Stimulated activated CD8-positive, alpha-beta memory T cell treated with anti-CD3 and anti-CD28 coated beads, Interleukin-4, amount 100 ng/mL, for 24 hours (primary cell): Measurements from ENCODE around the gene MEIG1.
"Not testable (repeated sequence)": the region's sequence is repeated elsewhere in the genome, so short reads cannot be mapped to it uniquely, and the experiment has no call there.

ENCODE experiments used
- DNase-seq: peaks from one replicate; pipeline ENCODE4 v3.0.0-alpha.2; 2020; ENCODE audit warnings: low read depth

Gene MEIG1, protein sequence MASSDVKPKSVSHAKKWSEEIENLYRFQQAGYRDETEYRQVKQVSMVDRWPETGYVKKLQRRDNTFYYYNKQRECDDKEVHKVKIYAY

DNA sequence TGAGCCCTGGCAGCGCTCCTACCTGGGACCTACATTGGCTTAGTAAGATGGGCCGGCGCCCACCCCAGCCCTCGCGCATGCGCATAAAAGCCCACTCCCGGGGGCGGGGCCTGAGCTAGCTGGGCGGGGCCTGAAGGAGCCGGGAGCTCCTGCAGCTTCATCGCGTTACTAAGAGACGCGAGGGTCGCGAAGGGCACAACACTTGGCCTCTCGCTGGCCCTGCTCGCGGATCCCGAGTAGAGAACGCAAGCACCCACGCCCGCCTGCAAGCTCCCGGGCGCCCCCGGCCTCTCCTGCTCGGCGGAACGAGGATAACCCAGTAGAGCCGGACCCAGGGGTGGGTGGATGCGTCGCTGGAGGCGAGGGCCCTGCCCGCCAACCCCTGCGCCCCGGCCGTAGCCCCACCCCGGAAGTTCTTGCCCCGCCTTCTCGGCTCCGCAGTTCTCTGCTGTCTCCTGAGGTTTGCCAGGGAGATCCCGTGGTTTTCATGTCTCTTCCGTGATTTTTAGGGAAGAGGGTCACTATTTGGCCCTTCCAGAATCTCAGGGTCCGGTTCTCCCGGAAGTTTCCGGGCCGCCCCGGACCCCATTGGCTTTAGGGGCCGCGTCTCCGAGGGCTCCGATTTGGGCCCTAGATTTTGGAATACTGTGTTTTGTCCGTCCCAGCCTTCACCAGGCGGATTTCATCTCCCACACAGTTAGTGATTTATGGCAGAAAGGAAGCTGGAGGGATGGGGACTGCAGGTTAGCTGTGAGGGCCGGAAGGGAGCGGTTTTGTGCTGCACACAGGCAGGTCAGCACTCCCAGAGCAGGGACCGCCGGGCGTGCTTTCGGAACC lies at the start of gene MEIG1:
Gene MEIG1, plus strand, starts transcription at position 168 of the 837 bp plus-strand sequence. CDS start 7,081 bp downstream, outside the sequence.
- DNase-seq = peak; percentile 90

DNA sequence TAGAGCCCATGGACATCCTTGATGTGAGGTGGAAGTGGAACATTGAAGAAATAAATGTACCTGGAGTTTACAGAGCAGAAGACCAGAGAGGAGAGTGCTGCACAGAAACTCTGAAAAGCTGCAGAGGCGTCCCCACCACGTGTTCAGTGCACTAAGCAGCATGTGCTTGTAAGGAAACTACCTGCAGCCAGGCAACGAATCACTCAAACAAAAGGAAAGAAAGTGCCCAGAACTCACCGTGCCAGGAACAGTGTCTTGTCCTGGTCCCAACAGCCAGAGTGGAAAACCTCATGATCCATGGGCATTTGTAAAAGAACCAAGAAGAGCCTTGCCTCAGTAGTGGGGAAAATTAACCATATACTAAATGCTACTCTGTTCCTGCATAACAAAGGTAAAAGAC lies 48.2 kb upstream of the MEIG1 start:
- no peak for DNase-seq

DNA sequence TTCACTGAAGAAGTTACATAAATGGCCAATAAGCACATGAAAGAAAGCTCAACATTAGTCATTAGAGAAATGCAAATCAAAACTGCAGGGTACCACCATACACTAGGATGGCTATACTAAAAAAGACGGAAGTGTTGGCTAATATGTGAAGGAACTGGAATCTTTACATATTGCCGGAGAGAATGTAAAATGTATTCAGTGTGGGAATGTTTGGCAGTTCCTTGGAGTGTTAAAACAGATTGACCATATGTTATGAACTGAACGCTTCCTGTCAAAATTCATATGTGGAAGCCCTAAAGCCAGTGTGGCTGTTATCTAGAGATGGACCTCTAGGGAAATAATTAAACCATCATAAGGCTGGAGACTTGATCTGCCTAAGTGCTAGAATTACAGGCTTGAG lies 47.4 kb upstream of the MEIG1 start:
- DNase-seq = no peak

DNA sequence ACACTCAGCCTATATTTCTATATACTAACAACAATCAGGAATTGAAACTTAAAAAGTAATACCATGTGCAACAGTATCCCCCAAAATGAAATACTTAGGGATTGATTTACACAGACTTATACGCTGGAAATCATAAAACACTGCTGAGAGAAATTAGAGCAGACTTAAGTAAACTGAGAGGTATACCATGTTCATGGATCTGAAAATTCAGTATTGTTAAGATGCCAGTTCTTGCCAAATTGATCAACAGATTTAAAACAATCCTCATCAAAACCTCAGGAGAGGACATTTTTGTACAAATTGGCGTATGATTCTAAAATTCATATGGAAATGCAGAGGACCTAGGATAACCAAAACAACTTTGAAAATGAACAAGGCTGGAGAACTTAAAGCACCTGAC lies 42.6 kb upstream of the MEIG1 start:
- no peak for DNase-seq

DNA sequence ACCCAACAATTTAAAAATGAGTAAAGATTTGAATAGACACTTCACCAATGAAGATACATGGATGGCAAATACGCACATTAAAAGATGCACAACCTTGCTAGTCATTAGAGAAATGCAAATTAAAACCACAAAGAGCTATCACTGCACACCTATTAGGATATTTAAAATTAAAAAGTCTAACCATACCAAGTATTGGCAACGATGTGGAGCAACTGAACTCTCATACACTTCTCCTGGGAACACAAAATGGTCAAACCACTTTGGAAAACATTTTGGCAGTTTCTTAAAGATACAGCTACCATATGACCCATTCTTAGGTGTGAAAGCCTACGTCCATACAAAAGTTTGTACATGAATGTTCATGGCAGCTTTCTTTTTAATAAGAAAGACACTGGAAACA lies 41.4 kb upstream of the MEIG1 start:
- no peak for DNase-seq

DNA sequence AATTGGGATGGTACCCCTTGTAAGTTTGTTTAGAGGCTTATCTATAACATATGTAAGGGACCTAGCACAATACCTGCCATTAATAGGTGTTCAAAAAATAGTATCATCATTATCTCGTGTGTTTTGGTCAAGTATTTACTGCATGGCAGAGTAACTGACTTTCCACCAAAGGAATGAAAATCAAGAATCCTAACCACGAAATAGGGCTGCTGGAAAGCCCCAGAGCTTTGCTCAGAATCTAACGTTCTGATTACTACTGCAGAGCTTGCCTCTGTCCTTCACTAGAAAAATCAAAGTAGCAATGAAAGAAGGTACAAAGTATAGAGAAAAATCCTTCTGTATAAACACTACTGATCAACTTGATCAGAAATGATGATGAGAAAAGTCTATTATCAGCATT lies 40.2 kb upstream of the MEIG1 start:
- no peak for DNase-seq

DNA sequence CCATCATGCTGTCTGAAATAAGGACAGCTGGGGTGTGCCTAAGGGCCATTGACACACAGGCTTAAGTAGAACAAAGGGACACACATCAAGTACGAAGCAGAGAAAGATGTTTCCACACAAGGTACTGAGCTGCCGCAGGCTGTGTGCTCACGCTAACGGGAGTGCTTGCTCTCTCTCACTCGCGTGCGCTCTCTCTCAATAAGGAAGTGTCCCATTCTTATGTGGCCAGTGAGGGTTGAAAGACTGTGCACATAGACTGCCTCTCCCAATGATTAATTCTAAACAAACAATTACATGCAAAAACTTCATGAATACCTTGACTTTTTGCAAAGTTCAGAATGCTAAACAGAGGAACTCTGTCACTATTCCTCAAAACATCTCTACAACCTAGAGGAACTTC lies 35.2 kb upstream of the MEIG1 start:
- DNase-seq = no peak

DNA sequence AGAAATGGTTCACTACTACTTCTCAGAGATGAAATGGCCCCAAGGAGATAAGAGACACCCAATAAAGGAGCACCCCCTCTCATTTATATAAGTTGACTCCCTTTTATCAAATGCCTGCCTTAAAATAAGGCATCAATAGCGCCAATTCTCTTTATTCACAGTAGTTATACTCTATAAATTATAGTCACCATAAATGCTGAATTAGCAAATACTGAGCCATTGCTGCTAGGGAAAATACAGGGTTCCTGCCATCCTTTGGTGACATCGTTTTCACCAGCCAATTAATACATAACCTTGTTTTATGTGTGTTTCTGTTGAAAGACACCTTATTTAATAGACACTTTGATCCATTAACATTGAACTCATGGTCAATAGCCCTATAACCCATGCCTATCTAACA lies 33.9 kb upstream of the MEIG1 start:
- no peak for DNase-seq

DNA sequence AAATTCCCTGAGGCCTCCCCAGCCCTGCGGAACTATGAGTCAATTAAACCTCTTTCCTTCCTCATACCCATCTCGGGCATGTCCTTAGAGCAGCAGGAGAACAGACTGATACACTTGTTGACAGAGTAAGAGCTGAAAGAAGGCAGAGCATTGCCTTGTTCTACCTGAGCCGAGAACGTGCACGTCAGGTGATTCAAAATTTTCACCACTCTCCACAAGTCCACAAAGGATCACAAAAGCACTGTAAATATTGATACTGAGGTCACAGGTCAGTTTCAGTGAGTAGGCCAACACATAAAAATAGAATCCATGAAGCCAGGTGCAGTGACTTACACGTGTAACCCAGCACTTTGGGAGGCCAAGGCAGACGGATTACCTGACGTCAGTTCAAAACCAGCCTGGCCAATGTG lies 33.1 kb upstream of the MEIG1 start:
- DNase-seq = no peak

DNA sequence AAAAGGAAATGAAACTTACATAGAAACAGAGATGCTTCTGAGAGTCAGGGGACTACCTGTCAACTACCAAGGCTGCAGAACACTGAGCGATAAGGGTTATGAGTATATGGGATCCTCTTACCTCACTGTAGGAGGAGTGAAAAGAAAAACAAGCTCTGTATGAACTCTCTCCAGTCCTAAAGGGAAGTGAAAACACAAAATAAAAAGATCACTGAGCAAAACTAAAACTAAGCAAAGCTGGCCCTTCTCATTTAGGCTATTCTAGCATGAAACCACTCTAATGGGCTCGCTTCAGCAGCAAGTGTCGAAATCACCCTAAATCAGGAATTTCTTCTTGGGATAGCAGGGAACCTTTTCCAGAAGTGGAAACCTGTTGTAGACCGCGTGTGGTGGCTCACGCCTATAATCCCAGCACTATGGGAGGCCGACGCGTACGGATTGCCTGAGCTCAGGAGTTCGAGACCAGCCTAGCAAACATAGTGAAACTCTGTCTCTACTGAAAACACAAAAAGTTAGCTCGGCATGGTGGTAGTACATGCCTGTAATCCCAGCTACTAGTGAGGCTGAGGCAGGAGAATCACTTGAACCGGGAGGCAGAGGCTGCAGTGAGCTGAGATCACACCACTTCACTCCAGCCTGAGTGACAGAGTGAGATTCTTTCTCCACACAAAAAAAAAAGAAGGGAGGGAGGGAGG lies 32.3 kb upstream of the MEIG1 start:
- no peak for DNase-seq

DNA sequence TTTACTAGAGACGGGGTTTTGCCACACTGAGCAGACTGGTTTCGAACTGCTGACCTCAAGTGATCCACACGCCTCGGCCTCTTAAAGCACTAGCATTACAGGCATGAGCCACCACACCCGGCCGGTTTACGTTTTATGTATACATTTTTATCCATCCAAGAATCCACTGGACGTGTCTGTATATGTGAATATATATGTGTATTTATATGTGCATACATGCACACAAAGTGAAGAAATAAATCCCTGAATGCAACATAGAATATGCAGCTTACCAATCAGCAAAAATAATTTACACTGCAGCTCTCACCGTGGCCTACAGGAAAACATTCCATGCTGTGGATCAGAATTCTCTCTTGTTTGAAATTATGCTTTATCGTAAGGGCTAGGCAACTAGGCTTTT lies 28.6 kb upstream of the MEIG1 start:
- no peak for DNase-seq

DNA sequence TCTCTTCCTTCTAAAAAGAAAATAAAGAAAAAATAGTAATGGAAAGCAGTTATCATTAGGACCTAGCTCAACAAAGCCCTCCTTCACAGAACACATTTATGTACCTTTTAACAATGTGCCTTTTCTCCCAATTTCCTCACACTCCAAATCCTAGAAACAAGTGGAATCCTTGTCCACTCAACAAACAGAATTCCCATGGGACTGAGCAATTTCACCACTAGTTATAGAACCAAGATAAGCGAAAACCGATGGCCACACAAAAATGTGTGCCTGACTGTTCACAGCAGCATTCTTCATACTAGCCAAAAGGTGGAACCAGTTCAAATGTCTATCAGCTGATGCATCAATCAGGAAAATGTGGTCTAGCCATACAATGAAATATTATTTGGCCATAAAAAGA lies 22.6 kb upstream of the MEIG1 start:
- DNase-seq = no peak

DNA sequence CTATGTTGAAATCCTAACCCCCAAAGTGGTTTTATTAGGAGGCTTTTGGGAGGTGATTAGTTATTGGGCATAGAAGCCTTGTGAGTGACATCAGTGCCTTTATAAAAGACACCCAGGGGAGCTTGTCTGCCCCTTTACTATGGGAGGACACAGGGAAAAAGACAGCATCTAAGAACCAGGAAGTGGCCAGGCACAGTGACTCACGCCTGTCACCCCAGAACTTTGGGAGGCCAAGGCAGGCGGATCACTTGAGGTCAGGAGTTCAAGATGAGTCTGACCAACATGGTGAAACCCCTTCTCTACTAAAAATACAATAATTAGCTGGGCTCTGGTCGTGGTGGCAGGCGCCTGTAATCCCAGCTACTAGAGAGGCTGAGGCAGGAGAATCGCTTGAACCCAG lies 20.2 kb upstream of the MEIG1 start:
- DNase-seq = not testable (repeated sequence)

DNA sequence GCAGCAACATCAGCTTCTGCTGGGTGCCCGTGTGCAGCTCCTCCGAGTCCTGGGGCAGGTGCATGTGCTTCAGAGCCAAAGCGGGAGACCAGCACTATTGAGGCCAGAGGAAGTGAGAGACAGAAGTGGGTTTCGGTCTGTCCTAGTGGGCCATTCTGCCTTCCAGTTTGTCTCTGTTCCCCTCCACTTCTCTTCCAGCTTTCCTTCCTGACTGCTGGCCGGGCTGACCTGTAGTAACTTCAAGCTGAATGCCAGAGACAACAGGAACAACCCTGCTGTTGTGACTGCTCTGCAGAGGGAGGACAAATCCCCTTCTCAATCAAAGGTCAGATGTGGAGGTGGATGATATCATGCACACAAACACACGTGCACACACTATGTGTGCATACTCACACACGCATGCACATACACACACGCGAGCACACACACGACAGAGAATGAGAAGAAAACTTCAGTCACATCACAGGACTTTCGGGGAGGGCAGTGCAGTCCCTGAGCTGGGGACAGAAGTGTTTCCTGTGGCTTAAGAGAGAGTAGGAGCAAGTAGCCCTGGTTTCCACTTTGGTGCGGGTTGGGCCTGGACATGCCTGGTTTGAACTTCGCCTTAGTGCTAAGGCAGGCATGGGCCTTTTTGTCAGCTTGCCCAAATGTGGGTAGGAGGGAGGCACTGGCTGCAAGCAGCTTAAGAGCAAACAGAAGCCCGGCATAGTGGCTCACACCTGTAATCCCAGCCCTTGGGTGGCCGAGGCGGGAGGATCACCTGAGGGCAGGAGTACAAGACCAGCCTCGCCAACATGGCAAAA lies 16.8 kb upstream of the MEIG1 start:
- not testable (repeated sequence) for DNase-seq

DNA sequence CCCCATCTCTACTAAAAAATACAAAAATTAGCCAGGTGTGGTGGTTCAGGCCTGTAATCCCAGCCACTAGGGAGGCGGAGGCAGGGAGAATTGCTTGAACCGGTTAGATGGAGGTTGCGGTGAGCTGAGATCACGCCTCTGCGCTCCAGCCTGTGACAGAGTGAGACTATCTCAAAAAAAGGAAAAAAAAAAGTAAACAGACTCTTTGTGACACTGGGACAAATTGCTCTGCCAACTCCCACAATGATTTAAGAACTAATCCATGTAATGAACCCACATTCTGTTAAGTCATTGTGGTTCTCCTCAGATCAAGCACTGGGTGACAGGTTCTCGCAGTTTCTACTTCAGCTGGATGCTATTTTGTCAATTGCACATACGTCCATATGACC lies 16.2 kb upstream of the MEIG1 start:
- DNase-seq = not testable (repeated sequence)

DNA sequence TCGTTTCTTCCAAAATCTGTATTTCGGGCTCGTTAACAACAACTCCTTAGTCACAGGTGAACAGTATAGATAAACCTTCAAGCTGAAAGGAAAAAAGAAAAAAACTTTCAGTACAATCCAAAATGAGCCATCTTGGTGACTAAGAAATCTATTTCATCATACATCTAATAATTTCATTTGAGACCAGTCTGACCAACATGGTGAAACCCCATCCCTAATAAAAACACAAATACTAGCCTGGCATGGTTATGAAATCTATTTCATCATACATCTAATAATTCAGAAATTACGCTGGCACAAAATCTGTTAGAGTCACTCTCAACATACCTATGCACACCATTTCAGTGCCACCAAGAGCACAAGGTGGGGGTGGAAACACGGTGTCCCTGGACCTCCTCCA lies 14.1 kb upstream of the MEIG1 start:
- no peak for DNase-seq

DNA sequence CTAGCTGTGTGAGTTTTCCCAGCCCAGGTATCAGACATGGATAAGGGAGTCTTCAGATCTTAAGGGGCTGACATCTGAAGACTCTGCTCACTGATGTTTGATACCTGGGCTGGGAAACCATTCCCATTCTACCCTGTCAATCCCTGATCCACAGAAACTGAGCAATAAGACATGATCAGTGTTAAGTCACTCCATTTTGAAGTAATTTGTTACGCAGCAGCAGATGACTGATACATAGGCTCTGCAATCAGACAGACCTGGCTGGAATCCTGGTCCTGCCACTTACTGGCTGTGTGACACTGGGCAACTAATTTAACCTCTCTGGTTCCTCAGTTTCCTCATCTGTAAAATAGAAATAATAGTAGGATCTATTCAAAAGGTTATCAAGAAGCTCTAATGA lies 11.9 kb upstream of the MEIG1 start:
- no peak for DNase-seq

DNA sequence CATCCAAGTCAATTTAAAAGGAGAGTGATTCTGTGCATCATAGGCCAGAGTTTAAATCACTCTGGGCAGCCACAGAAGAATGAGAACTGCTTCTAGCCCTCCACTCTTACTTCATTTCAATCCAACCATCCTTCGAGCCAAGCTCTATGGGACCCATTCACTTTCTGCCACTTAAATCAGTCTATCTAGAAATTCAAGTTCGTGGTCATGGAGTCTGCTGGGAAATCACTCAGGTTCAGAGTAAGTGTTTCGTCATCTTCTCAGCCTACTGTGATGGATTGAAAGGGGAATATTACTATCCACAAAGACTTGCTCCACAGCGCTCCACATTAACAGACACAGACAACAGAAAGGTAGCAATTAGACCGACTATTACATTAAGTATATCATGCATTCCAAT lies 9.9 kb upstream of the MEIG1 start:
- DNase-seq = no peak

DNA sequence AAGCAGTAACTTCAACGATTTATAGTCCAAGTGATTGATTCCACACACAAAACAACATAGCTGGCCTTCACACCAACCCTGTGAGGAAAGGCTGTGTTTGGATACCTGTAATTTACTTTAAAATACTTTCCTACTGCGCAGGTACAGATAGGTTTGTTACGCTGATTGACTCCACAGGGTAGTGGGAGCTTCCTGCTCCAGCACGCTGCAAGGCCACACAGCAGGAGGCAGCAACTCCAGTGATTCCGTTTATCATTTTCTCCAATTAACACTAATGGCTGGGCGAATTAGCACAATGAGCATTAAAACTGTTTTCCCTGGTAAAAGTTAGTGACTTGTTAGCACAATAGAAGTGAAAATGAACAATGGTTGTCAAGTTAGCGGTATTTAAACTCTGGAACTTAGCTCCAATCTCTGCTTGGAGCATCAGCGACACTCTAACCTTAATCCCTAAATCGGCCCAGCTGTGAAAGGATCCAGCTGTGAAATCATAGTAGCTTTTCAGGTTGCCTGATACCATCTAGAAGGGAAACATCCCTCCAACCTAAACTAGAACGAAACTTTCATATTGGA lies 6.3 kb upstream of the MEIG1 start:
- no peak for DNase-seq

DNA sequence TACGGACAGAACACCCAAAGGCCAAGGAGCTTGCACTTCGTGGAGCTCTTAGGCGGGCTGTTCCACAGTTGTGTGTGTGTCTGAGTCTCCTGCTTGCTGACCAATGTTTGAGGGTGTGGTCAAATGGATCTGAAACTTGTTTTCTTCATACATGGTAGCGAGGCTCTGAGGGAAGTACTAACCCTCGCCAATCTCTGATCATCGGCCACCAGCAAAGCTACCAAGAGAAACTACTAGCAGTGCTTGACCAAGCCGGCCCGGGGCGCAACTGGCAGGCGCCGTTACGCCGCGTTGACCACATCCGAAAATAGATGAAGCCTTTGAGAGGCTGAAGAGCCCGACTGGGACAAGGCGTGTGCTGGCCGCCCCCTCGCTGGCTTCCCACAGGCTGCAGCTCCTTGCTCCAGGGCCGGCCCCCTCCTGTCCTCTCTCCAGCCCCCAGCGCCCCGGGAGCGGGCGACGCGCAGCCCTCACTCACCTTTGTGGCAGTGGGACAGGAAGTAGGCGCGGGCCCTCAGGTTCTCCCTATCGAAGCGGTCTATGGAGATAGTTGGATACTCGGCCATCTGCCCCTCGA lies 5.7 kb upstream of the MEIG1 start:
- DNase-seq = no peak

DNA sequence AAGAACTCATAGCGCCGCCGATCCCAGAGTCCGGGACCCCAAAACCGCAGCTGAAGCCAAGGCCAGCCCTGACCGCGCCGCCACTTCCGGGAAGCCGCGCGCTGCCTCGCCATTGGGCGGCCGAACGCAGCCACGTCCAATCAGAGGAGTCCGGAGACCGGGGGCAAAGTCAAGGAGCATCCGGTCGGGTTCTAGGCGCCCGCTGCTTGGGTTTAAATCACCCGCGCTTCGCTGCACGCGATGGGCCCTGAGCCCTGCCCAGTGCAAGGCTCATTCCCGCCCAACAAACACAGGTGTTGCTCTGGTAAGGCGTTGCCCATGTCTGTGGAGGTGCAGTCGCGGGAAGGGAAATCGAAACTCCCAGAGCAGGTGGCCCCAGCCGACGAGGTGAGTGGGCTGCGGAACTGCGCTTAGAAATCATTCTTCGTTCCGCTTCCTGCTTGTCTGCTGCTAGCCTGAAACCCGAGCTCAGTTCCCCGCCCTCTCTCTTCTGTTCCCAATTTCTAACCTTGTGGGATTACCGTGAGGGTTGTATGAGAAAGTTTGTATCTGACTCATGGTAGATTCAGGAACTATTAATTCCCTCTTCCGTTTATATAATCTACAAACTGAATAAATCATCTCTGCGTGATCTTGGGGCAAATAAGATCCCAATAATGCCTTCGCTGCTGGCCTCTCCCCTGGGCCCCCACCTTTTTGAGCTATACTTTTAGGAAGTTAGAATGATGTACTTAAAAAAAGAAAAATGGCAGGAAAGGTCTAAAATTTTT lies 5.0 kb upstream of the MEIG1 start, which contains the start of gene DCLRE1C:
Gene DCLRE1C, minus strand, starts transcription at position 96 of the 770 bp plus-strand sequence. Its CDS starts 86 bp downstream, at position 10.
- DNase-seq = peak; percentile 81
